ENCODE data around the gene CACNA1I.

Gene CACNA1I

DNA sequence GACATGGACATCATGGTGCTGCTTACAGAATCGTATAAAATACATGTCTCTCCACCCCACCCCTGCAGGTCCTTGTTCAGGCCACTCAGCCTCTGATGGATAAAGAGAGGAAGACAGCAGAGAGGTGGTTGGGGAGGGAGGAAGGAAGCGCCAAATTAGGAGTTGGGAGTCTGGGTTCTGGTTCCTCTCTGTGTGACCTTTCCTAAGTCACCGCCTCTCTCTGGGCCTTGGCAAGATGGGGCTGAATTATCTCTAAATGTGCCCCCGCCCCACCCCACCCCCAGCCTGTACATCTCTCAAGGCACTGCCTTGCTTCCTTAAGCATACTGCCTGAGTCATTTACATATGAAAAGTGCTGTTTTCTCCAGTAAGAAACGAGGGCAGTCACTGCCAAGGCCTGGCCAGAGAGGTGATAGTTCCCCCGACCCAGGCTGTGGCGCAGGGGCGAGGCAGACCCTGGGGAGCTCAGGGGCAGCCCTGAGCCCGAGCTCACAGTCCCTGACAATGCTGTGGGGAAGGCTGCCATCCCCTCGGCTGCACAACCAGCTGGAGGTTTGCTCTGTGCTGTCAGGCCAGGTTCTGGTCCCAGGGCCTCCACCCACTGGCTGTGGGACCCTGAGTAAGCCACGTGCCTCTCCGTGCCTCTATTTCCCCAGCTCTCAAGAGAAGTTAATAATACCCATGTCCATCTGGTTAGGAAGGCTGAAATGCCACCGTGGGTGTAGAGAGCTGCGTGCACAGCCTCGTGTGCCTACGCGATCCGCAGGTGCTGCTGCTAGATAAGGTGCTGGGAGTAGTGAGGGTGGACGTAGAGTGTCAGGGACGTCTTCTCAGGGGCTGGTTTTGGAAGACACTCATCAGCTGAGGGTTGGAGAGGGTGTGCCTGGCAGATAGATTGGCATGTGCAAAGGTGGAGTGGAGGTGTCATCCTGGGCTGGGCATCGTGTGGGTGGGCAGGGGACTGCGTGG, 55.3 kb downstream of the CACNA1I start:
- DNase-seq, result no peak

DNA sequence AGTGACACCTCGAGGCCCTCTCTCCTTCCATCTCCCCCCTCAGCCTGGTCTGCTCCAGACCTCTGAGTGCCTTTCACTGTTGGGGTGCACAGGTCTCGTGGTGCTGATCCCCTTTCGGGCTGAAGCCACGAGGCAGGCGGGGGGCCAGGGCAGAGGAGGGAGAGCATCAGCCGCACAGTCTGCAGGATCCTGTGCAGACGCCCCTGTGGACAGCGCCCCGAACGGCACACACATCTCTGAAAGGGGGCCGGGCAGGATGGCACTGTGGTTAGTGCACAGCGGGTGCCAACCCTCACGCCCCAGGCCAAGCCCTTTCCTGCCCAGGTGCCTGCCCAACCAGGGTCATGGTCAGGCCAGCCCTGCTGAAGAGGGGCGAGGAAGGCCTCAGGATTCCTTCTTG, 56.7 kb downstream of the CACNA1I start:
- DNase-seq, result no peak

DNA sequence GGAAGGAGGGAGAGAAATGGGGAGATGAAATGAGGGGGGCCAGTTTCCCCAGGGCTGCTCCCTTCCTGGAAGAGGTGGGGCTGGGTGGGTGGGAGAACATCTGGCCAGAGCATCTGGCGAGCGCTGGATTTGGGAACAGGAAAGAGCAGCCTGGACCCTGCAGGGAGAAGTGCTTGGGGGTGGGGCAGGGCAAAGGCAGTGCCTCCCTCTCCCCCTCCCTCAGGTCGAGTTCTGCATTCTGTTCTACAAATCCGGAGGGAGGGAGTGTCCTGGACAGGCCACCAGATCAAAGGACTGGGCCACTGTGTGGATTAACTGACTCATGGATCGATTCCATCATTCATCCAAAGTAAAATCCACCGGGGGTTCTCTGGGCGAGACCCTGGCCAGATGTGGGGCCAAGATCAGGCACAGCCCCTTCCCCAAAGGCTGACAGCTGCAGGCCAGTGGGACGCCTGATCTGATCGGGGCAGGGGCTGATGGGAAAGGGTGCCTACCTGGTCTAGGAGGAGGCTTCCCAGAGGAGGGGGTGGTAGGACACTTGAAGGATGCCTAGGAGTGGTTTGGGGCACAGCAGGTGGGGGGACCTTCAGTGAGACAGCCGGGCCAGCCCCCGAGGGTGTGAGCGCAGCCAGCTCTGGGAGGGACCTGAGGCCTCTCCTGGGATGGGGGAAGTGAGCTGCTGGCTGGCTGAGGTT, 57.5 kb downstream of the CACNA1I start:
- DNase-seq, result no peak

DNA sequence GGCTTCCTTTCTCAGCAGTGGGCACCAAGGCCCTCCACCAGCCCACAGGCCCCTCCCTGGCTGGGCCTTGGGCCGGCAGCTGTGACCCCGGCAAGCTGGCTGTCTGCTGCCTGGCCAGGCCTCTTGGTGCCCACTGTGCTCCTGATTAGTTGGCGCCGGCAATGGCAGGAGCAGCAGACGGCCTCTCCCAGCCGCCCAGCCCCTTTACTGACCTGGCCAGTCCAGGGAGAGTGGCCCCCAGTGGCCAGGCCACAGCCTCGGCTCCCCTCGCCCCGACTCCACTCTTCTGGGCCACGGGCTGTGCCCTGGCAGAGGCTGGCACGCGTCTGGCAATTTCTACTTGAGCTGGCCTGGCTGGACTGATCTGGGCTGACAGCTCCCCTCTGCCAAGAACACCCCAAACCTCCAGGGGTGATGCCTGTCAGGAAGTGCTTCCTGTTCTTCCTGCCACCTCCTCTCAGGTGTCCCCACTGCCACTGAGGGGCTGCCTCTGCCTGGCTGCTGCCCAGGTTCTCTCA, 58.1 kb downstream of the CACNA1I start:
- DNase-seq, result no peak

DNA sequence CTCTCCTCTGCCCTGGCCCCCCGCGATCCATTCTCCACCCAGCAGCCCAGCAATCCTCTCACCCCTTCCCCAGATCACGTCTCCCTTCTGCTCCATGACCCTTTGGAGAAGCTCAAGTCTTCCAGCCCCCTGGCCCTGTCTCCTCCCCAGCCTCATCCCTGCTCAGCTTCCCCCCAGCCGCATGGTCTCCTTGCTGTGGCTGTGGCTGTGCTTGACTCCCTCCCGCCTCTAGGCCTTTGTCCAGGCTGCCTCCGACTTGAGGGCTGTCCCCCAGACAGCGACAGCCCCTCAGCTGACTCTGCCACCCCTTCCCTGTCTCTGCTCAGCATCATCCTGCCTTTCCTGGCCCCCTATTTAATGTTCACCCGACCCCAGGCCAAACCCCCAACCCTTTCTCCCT, 59.3 kb downstream of the CACNA1I start:
- DNase-seq, result no peak

DNA sequence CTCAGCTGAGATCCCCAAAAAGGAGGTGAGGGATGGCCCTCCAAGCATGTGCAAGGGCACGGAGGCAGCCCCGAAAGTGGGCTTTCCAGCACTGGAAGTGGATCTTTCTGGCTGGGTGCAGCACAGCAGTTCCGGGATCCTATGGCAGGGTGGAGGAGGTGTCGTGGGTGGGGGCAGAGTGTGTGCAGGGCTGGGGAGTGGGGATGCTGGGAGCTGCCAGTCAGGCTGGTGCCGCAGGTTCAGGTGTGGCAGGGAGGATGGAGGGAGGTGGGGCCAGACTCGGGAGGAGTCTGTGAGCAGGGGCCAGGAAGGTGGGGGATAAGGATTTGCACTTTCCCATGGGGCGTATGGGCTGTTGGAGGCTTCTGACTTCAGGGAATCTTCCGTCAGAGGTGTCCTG, 60.2 kb downstream of the CACNA1I start:
- DNase-seq, result no peak

DNA sequence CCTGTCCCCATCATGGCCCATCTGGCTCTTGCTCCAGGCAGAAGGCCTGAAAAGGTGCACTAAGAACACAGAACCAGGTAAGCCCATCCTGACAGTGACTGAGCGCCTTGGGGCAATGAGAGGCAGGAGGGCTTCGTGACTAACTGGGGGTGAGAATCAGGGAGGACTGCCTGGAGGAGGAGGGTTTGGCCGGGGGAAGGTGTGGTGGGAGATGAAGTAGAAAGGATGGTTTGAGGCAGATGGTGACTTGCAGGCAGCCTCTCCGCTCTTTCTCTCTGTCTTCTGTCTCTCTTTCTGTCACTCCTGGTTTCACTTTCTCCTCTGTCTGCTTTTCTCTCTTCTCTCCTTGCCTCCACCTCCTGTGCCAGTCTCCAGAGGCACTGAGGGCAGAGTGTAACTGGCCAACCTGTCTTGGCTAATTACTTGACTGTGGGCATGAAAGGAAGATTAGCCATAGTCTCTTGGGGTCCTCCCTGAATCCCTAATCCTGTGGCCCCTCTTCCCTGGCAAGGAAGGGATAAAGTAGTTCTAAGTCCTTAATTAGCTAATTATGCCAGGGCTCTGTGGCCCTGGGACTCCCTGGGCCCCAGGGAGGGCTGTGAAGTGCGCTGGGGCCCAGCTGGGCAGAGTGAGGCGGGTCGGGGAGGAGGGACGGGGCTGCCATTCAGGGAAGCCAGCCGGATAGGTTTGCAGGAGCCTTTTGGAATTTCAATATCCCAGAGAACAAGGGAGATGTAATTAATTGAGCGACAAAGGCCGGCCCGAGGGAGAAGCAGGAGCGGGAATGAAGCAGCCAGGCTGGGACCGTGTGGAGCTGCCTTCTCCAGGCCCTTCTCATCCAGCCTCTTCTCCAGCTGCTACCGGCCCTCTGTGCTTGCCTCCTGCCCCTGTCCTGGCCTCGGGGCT, 61.1 kb downstream of the CACNA1I start:
- no peak for DNase-seq

DNA sequence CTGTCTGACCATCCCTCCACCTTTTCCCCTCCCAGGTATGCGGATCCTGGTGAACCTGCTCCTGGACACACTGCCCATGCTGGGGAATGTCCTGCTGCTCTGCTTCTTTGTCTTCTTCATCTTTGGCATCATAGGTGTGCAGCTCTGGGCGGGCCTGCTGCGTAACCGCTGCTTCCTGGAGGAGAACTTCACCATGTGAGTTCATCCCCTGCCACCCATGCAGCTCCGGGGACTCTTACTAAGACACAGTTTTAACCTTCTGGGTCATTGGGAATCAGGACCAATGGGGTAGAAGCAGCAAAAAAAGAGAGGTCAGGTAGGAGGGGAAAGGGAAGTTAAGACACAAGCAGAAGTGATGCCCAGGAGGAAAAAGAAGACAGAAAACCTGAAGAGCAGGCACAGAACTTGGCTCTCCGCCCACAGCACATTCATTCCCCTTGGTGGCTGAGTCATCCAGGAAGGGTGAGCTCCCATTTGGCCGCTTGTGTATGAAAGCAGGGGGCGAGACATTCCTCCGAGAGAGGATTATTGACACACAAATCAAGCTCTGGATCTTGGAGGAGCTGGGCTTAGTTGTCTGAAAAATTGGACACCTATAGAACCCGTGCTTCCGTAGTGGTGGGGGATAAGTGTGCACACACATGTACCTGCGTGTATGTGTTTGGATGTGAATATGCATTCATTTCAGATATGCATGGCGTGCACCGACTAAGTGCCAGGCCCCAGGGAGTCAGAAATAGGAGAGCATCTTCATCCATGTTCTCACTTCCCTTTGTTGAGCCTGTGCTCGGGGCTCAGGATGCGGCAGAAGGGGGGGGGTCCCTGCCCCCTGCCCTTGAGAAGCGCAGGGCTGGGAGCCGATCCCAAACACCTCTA, 64.2 kb downstream of the CACNA1I start:
- no peak for DNase-seq

DNA sequence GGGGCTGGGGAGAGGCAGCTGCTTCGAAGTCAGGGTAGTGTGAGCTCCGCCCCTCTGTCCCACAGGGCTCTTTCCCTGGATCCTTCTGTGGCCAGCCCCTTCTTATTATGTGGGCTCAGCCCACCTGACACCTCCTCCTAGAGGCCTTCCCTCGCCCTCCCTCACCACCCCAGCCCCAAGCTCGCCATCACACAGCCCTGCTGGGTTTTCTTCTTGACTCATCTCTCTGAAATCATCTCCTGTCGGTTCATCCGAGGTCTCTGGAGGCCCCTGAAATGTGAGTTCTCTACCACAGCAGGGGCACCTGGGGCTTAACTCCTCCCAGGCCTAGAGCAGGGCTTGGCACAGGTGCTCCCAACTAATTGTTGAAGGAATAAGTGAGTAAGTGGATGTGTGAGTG, 65.2 kb downstream of the CACNA1I start:
- no peak for DNase-seq

DNA sequence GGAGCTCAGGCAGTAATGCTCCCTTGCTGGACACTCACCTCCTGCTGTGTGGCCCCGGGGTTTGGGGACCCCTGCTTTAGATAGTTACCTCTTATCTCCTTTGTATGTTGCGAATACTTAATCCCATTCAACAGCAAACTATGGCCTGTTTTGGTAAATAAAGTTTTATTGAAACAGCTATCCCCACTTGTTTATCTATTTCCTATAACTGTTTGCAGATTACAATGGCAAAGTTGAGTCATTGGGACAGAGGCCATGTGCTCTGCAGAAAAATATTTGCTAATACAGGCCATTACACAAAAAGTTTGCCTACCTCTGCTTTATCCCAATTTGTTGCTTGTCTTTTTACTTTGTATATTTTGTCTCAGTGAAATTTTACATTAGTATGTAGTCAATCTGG, 68.4 kb downstream of the CACNA1I start:
- DNase-seq, result no peak

DNA sequence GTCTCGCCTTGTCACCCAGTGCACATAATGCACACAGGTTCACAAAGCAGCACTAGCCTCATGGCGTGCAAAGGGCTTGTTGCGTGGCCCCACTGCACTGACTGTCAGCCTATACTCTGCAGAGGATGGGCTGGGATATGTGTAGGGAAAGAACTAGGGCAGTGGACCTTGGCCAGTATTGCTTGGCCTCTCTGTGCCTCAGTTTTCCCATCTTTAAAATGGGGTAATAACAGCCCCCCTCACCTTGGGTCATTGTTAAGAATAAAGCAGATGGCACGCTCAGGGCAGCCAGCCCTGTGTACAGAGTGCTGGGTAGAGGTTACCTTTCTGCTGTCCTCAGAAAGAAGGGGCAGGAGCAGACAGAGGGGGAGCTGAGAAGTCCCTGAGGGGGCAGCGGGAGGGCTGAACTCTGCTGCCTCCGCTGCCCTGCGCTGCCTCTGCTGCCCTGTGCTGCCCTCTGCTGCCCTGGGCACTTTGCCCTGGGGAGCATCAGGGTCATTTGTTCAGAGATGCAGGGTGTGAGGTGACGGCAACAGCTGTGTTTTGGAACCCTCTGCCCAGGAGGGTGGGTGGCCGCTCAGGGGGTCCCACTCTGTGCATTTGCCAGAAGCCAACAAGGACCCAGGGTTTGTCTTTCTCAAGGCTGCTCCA, 71.2 kb downstream of the CACNA1I start:
- no peak for DNase-seq

DNA sequence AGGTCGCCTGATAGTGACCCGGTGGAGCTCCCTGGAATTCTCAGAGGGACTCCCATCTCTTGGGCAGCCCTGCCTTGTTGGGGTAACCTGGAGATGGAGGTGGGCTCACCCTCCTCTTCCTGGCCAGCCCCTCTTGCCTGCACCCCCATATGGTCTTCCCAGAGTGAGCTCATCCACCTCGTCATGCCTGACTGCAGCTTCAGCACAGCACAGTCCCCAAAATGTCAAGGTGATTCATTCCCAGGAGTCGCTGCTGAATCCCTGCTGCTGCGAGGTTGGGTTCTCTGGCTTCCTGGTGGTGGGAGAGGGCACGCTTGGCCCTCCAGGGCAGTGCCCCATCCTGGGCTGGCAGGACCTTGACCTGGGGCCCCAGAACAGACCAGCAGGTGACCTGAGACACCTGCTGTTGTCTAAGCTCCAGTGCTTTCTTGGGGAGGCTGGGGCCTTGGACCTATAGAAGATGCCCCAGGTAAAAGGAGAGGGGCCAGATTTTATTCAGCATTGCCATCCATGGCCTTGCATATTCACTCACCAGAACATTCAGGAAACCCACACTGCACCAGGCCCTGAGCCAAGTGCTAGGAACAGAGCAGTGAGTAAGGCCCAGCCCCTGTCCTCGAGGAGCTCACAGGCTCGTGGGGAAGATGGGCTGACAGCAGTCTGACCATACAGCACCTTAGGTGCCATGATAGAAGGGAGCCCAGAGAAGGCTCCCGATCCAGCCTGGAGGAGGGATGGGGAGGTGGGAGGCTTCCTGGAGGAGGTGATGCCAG, 72.9 kb downstream of the CACNA1I start:
- DNase-seq, result no peak

DNA sequence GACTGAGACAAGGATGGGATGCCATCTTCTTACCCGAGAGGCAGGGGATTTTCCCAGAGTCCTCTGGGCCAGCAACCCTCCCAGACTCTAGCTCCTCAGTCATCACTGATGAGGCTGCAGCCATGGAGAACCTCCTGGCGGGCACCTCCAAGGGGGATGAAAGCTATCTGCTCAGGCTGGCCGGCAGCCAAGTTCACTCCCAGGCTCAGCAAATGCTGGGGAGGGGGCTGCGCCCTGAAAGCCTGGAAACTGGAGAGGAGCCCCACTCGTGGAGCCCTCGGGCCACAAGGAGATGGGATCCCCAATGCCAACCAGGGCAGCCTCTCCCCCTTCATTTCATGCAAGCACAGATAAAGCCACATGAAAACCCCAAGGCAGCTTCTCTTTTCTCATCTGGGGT, 75.0 kb downstream of the CACNA1I start:
- DNase-seq, result no peak

DNA sequence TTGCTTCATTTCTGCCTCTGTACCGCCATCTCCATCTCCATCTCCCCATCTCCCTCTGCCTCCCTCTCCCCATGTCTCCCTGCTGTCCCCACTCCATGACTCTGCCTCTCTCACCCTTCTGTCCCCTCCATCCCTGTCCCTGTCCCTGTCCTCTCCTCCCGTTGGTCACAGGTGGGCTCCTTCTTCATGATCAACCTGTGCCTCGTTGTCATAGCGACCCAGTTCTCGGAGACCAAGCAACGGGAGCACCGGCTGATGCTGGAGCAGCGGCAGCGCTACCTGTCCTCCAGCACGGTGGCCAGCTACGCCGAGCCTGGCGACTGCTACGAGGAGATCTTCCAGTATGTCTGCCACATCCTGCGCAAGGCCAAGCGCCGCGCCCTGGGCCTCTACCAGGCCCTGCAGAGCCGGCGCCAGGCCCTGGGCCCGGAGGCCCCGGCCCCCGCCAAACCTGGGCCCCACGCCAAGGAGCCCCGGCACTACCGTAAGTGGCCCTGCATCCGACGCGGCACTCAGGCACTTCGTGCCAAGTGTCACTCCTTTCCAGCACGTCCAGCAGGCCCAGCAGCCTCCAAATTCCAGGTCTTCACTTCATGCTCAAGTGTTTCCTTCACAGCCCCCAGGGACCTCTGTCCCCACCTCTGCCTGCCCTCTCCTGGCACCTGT, 76.0 kb downstream of the CACNA1I start:
- DNase-seq, result no peak

DNA sequence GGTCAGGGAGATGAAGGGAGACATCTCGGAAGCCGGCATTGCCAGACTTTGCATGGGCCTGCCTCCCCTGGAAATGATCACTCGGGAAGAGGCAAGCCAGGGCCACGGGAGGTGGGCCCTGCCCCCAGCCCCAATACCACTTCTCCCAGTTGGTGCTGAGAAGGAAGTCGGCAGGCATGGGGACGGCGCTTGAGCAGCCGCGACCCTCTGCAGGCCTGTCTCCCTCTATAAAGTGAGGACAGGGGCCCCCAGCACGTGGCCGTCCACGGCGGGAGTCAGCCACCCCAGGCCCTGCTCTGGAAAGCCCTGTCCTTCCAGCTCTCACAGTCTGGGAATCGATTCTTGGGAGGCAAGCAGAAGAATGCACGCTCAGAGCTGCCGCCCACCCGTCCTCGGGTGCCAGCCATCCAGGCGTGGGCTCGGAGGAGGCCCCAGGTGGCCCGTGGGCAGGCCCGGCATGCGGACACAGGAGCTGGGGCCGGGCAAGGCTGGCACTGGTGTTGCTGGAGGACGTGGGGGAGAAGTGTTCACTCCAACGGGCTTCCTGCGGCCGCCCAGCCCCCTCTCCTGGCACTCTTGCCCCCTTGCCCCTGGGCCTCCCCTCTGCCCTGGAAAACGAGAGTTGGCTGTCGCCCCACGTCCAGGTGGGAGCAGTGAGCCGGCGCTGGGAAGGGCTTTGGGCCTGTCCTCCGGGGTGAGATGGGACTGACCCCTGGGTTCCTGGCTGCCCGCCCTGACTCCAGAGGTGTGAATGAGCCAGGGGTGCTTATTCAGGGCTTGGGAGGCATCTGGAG, 77.5 kb downstream of the CACNA1I start:
- no peak for DNase-seq

DNA sequence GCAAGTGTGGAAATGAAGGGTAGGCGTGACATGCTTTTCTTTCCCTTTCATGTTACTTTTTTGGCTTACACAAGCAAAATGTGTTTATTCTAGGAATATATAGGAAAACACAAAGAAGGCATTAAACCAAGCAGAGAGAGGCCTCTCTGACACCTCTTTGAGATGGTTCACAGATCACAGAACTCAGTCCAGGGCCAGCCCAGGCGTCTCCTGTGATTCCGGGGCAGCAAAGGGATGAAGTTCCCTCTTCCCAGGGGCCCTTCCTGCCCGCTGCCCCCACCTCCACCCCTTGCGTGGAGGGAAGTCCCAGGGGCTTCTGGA, 78.0 kb downstream of the CACNA1I start:
- no peak for DNase-seq

DNA sequence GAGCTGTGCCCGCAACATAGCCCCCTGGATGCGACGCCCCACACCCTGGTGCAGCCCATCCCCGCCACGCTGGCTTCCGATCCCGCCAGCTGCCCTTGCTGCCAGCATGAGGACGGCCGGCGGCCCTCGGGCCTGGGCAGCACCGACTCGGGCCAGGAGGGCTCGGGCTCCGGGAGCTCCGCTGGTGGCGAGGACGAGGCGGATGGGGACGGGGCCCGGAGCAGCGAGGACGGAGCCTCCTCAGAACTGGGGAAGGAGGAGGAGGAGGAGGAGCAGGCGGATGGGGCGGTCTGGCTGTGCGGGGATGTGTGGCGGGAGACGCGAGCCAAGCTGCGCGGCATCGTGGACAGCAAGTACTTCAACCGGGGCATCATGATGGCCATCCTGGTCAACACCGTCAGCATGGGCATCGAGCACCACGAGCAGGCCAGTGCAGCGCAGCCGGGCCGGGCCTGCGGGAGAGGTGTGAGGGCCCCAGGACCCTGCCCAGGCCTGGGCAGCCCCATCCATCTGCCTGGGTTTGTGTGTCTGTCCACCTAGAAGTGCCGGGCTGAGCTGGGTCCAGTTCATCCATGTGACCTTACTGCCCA, 79.0 kb downstream of the CACNA1I start:
- no peak for DNase-seq

DNA sequence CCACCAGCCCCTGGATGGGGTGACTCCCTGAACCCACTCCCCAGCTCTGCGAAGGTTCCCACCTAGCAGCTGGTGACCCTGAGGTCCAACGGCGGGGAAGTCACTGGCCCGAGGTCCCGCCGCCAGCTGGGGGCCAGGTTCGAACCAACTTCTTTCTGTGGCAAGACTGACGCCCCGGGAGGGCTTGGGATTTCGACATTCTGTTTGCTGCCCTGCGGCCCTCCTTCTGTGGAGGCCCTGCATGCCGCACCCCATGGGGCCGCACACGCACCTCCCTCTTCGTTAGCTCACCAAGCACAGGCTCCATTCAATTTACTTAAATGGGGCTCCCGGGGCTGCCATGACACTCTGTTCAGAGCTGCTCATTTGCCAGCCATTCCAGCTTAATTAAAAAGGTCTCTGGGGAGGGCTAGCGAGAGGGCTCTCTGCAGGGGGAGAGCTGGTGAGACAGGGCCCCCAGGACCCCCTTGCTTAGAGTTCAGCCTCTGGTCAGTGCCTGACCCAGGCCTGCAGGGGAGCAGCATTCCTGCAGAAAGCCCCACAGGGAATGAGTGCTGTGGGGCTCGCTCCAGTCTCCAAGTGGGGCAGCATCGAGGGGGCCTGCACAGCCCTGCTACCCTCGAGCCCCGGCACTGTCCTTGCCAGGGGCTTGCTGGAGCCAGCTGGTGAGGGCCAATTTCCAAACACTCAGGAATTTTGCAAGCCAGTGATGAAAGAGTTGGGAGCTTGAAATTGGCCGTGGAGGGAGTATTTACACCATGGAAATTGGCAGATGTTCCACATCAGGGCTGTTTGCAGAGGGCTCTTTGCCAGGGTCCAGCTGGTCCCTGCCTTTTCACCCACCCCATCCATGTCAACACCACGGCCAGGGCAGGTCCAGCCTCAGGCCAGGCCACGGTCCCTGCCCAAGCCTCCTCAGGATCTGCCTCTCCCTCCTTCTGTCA, 80.8 kb downstream of the CACNA1I start:
- DNase-seq, result no peak
